KG1 (cell line): ENCODE measurements around the gene NCK2.

ENCODE experiments used
- DNase-seq: peaks from one replicate; lab custom pipeline; 2025; lab: John Stamatoyannopoulos, UW

Gene NCK2

DNA sequence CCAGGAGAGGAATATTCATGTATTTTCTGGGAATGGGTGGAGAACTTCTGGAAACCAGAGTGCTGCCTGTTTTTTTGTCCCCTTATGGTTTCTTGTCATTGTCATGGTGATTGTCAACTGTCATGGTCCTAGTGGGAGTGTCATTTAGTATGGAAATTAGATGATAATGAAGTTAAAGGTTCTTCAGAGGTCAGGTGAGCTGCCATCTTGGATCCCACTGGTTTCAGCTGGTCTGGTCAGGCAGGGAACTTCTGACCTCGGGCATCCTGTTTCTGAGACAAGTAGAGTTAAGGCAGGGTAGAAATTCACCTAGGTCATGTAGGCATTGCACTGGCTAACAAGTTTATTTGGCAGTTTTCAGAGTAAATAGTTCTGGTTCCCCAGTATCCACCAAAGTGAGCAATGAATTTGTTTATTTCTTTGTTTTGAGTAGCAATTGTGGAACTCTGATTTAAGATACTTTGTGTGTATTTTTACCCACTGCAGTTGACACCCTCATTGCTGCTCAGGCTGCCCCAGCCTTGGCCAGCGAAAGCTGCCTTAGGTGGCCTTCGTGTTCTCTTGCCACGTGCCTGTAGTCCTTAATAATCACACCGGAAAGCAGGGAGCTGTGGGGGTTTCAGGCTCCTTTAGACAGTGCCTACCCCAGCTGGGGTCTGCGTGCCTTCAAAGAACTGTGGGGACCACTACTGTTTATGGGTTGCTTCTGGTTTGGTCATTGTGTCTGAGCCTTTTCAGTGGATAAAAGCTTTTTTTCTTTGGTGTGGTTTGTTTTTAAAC, 48.7 kb downstream of the NCK2 start:
- DNase-seq: no peak

DNA sequence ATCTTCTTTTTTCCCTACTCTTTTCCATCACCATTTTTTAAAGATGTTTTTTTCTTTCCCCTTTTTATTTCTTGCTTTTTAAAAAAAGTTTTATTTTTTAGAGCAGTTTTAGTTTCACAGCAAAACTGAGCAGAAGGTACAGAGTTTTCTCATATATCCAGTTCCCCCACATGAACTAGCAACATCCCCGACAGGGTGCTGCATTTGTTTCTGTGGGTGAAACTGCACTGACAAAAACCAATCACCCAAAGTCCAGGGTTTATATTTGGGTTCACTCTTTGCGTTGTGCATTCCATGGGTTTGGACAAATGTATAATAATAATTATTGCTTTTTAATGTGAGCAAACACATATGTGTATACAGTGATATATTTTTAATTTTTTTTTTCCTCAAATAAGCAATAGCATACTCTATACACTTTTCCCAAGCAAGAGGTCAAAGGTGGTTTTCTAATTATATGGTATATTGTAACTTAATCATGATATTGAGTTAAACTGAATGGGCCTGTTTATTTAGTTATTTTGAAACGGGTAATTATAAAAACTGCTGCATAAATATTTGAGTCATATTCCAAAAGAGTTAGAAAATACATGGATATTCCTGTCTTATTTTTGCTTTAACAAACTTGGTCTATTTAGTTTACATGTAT, 50.3 kb downstream of the NCK2 start:
- DNase-seq: no peak

DNA sequence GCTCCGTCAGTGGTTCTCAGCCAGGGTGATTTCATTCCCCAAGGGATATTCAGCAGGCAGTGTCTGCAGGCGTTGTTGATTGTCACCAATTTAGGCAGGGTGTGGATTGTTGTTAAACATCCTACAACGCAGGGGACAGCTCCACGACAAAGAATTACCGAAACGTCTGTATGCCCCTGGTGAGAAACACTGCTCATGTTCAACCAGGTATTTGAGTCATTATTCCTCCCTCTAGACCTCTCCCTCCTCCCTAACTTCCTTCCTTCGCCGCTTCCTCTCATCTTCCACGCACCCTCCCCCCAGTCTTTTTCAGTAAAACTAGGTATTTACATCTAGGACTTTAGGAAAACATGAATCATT, 50.8 kb downstream of the NCK2 start:
- no peak for DNase-seq

GRCh38 chr2:105796131-105796638, 51.5 kb downstream of the NCK2 start:
- no peak for DNase-seq

- DNase-seq: no peak
Measured at GRCh38 chr2:105796791-105797190, 52.1 kb downstream of the NCK2 start.

- peak; percentile 78 for DNase-seq
Measured at GRCh38 chr2:105797298-105797819, 52.6 kb downstream of the NCK2 start.

DNA sequence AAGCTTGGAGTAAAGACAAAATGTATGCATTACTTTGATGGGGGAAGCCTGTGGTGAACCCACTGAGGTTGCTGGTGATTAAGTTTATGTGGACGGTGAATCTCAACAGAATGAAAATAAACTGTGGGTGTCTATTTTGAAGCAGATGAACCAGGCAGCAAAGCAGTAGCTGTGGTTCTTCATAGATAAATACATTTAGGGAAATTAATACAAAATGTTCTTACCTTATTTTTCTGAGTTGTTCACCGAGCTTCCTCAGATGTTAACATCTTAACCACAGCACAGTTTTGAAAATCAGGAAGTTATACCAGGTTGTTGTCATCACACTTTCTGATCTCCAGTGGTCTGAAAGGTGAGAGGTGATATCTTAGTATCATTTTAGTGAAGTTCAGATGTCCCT, 53.9 kb downstream of the NCK2 start:
- DNase-seq: peak; percentile 47

DNA sequence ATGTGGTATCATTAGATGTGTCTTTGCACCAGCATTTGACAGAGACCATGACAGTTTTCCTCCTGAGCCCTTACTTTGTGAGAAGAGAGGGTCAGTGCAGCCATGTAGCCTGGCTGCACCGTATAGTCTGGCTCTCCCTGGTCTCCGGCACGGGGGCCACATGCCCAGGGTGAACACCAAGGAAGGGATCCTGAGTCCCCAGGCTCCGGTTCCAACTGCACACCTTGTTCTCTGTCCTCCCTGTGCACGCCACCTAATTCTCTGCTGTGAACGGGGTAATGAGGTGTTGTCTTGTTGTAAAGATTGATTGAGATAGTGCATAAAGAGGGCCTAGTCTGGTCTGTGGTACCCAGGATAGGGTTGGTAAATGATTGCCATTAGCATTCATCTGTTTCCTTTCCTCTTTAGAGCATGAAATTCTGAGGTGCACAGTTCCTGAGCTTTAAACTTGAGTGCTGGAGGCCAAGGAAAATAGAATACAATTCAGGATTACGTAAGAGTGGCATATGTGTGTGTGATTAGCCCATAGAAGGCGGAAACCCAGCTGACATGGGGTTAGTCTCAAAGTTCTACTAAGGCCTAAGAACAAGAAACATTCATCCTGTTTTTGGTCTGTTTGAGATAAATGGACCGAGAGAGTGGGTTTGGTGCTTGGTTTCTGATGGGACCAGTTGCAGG, 55.5 kb downstream of the NCK2 start:
- DNase-seq: peak; percentile 36

DNA sequence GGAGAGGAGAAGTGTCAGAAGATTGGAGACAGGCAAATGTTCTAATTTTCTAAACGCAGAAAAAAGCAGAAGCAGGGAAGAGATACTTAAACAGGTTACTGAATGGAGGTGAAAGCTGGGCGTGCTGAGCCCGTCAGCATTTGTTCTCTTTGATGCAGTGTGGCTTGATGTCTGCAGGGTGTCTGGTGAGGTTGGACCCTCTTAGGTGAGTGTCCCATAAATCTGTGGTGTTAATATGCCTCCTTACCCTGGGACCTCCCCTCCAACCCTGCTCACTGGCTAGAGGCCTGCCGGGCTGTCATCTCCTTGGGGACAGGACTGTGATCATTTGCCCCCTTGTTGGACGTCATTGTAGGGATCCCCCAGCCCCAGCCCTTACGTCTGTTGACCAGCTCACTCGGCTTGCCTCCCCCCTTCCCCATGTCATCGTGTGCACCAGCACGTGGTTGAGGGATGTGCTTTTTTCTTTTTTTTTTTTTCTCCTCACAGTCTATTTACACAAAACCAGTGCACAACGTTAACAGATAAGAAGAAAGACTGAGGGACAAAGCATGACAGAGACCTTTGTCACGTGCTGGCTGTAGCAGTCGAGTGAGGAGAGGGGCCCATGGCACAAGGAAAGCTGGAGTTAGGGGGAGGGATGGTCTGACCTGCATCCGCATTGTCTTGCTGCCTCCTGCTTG, 56.4 kb downstream of the NCK2 start:
- DNase-seq: no peak

- no peak for DNase-seq
Measured at GRCh38 chr2:105801961-105802360, 57.2 kb downstream of the NCK2 start.

DNA sequence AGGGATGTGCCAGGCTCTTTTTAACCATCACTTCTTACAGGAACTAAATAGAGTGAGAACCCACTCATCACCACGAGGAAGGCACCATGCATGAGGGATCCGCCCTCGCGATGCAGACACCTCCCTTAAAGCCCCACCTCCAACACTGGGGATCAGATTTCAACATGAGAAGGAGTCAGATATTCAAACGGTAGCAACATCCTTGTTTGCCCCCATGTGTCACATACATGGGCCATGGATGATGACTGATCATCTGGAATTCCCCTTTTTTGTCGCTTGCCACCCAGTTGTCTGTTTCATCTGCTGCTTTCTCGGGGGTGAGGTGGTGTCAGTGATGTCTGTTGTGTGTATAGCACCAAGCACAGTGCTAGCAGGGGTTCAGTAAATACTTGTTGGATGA, 57.9 kb downstream of the NCK2 start:
- no peak for DNase-seq

DNA sequence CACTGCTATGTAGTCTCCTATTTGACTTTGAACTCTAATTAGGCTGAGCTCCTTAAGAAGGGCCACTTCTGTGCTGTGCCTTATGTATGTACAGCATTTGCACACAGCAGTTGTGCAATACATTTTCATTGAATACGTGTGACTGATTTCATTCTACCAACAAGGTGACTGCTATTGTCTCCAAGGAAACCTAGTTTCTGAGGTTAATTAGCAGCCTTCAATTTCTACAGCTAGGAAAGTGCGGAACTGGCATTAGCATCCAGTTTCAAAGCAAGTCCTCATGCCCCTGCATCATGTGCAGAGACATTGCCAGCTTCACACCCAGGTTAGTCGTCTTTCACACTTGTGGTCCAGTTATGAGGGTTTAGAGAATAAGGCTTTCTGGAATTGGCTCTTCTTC, 58.6 kb downstream of the NCK2 start:
- no peak for DNase-seq

- no peak for DNase-seq
Measured at GRCh38 chr2:105803773-105804172, 59.1 kb downstream of the NCK2 start.

- no peak for DNase-seq
Measured at GRCh38 chr2:105804266-105804665, 59.6 kb downstream of the NCK2 start.

GRCh38 chr2:105806996-105807395, 62.3 kb downstream of the NCK2 start:
- no peak for DNase-seq

DNA sequence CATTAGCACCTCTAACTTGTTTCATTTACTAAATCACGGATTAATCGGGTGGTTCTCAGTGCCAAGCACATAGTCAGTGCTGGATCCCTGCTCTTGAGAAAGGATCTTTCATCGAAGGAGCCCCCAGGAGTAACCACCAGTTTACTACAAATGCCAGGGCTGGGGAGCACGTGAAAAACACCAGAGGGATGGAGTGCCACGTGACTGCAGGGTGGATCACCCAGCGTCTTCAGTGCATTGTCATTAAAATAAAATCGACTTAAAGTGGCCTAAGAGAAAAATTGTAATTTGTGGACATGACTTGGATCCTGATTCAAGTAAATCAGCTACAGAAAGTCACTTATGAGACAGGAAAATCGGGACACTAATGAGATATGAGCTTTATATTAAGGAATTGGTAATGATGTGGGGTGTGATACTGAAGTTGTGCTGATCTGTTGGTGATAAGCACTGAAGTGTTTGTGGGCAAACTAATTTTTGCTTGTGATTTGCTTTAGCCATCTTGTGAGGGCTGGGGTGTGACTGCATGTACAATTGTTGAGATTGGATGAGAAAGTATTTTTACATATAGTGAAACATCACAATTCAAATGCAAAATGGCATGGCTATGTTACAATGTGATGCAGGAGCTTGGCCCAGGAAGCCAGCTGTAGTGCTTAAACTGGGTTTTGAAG, 63.8 kb downstream of the NCK2 start:
- no peak for DNase-seq

DNA sequence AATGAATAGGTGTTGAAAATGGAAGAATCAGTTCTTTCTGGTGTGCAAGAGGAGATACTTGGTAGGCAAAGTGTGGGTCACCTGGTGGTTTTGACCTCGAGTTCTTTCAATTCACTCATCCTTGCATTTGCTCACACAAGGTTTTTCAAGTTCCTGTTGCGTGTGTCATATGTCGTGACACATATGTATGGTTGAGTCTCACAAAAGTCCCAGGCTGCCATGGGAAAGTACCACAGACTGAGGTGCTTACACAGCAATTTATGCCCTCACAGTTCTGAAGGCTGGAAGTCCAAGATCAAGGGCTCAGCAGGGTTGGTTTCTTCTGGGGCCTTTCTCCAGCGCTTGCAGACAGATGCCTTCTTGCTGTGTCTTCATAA, 64.4 kb downstream of the NCK2 start:
- DNase-seq: no peak

DNA sequence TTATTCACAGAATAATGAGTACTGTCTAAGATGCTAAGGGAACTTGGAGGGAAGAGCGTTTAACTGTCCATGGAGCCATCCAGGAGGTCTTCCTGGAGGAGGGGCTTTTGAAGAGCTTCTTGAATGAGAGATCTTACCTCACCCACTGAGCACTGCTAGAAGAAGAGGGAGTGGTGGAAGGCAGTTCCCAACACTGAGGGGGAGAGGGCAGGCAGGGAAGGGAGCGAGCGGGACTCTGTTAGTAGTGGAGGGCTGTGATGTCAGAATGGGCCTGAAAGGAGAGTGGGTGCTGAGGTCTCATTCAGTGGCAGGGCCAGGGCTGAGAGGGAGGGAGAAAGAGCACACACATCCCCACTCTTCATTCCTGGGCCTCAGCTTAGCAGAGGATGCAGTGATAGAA, 65.0 kb downstream of the NCK2 start:
- no peak for DNase-seq

DNA sequence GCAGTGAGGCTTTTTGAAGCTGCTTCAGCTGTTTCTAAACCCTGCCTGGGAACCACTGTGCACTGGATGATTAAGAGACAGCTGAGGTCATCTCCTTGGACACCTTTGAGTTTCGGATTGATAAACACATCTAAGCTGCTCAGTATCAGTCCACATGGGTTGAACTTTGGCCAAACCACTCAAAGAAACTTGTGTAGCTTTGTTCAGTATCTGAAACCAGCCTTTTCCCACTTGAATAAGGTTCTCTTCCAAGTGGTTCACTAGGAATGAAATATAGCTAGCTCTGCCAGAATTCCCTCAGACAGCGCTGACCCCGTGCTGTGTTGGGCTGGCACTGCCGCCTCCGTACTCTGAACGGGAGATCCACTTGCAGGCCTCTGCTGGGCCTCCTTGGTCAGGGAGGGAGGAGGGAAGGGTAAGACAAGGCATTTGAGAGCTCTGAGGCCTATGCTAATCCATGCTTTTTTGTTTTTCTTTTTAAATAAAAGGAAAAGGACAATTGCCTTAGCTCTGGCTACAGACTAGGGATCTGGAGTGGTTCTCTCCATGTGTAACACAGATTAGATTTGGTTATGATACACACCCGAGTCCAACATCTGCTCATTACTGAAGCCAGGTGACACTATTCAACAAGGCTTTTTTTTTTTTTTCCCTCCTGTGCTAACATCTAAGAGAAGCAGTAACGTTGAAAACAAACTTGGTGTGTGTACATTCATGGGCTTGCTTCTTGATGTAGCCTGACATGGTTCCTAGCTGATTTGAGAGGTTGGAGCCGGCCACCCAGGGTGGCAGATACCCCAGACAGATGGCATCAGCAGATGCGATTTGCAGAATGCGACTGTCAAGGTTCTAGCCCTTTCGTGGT, 67.7 kb downstream of the NCK2 start:
- no peak for DNase-seq

GRCh38 chr2:105813045-105813315, 68.3 kb downstream of the NCK2 start:
- no peak for DNase-seq

GRCh38 chr2:105813405-105813804, 68.7 kb downstream of the NCK2 start:
- no peak for DNase-seq
